Right ventricle myocardium inferior (tissue), 1 donor: ENCODE results near the gene TESPA1. TPM values are rescaled to one million over a fixed set of nuclear protein-coding genes. Genes with fewer than 3 reads are reported as not detected.
A peak's percentile ranks its signal among the peaks of the same experiment; 100 is the strongest.

Source experiments
- ATAC-seq: fragments of 200-7000 bp; cut with Tn5 transposase; one replicate; pipeline ENCODE4 v1.9.1; 2020; ENCODE audit warnings: mild to moderate bottlenecking, moderate library complexity
- DNase-seq: peaks from one replicate; pipeline ENCODE4 v3.0.0; 2021; ENCODE audit errors: missing footprints
- intact Hi-C: fragments of 100-400 bp; cut with DNase I; formaldehyde crosslinking; loops from one replicate; pipeline ENCODE4 v1.11.0; 2022
- long read RNA-seq: library from polyadenylated mRNA; unstranded; transcript quantifications from one replicate; pipeline ENCODE4 v2.0.0, GENCODE V29; 2021
- total RNA-seq: library from RNA; stranded (reverse); fragmentation: NEBNext Ultra II Directional; extraction: Animal tissue kit (Norgen Biotek cat#: 25700); gene quantifications from one replicate; pipeline ENCODE4 v1.2.1, GENCODE V29; 2021
- donor health status: DM: no; HTN: yes; CAD: no; lungs with severe emphysema.

TESPA1 gene, protein sequence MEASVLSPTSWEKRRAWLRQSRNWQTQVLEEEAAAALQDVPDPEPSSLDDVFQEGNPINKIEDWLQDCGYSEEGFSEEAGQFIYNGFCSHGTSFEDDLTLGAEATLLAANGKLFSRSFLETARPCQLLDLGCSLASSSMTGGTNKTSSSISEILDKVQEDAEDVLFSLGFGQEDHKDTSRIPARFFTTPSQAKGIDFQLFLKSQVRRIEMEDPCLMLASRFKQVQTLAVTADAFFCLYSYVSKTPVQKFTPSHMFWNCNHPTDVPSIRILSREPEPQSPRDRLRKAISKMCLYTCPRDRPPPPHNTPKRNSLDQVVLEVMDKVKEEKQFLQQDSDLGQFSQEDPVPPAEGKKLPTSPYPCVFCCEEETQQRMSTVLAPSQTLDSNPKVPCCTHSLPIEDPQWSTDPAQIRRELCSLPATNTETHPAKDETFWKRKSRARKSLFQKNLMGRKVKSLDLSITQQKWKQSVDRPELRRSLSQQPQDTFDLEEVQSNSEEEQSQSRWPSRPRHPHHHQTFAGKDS
- 0.70 TPM for total RNA-seq
- long read RNA-seq: 0 reads

DNA sequence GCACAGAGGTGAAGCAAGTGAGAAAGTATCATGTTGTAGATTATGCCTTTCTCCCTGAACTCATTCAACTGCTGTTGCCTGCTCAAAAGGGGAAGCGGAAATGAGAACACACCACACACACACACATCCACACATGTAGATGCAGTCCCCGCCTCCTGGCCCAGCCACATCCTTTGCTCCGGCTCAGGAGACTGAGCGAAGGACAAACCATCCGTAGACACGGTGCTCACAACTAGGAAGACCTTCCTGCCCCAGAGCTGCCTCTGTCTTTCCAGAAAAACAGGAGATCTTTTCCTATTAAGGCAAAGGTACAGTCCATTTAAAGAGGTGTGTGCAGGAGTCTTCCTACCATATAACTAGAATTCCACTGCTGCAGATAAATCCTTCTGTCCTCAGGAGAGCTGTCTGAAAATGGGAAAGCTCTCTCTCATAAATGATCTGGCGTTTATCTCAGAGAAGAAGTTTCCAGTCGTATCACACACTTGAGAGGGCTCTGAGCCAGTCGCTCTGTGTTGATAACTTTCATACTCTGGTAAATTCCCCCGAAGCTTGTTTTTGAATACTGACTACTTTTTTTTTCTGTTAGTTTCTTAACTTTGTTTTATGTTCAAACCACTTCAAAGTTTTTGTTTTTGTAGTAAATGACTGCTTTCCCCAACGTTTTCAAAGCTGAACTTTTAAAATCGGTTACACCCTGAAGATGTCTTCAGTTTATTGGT is at the start of gene TESPA1:
Gene TESPA1 (minus strand): TSS at position 105 of the 719 bp plus-strand sequence. CDS start 10,200 bp downstream, outside the sequence.
- DNase-seq: peak; percentile 84
- peak; percentile 75 for ATAC-seq
- intact Hi-C loops: no loop called here

DNA sequence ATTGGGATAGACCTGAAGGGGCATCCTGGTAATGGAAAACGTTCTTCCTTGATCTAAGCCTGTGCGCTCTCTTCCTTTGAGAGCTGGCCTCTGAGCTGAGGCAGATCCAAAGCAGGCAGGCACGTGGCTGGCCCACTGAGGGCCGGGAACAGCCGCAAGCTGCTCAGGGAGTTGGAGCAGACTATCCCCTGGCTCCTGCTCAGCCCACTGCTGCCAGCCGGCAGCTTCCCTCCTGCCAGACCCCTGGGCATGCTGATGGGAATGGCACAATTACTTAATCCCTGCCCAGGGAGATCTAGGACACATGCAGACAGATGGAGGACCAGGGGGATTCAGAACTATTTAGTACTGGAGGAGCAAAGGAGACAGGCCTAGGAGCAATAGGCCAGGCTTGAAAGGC is 49.7 kb upstream of the TESPA1 start:
- no peak for DNase-seq
- no peak for ATAC-seq
- intact Hi-C loops: no loop called here

DNA sequence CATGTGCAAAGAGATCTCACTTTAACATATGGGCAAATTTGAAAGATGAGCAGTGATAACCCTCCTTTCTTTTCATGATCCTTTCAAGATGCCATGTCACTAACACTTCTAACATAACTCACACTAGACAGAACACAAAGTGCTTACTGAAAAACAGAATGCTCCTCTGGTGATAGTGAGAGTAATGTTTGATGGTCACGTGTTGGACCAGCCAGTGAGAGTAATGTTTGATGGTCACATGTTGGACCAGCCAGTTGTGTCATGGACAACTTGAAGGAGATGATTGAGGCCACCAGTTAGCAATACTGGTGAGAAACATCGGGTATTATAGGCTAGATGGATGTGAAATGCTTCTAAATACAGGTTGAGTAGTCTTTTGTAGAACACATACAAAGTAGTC is 40.9 kb upstream of the TESPA1 start:
- no peak for DNase-seq
- ATAC-seq: no peak
- intact Hi-C loops: no loop called here

DNA sequence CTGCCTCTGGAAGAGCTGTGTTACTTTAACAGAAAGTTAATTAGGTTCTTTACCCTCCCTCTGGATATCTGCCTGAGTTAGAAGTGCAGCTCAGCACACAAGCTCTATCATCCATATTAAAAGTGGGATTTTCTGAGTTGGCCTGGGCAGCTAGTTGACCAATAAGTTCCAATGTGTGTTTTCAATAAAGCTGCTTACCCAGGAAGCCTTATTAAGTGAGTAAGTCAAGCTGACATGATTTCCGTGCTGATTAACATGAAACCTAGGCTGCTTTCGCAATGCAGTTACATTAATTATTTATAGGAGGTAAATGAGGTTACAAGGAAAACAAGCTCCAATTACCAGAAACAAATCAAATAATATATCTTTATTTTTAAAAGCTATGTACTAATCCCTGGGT is 40.0 kb upstream of the TESPA1 start:
- intact Hi-C loops: no loop called here
- ATAC-seq: no peak

DNA sequence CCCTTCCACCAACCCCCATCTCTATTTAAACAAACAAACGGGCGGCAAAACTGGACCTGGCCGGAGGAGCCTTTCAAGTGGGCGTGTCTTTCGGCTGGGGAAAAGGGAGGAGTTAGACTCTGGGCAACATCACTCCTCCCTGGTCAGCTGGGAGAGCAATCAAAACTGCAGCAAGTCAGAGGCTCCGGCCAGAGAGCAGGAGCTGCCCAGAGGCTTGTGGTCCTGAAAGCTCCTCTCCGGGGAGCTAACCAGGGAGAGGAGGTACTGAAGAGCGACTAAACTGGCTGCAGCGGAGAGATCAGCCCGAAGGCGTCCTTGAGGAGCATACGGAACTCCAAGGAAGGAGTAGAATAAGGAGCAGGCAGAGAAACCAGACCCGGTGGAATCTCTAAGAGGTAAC is 35.2 kb upstream of the TESPA1 start, which contains the start of gene NEUROD4:
Gene NEUROD4 (plus strand): TSS at position 191 of the 400 bp plus-strand sequence. CDS start 6,466 bp downstream, outside the sequence.
- ATAC-seq: peak; percentile 72
- intact Hi-C loops: no loop called here

More for the DNA sequence above, 40.0 kb upstream of the TESPA1 start:
- DNase-seq: no peak

DNA sequence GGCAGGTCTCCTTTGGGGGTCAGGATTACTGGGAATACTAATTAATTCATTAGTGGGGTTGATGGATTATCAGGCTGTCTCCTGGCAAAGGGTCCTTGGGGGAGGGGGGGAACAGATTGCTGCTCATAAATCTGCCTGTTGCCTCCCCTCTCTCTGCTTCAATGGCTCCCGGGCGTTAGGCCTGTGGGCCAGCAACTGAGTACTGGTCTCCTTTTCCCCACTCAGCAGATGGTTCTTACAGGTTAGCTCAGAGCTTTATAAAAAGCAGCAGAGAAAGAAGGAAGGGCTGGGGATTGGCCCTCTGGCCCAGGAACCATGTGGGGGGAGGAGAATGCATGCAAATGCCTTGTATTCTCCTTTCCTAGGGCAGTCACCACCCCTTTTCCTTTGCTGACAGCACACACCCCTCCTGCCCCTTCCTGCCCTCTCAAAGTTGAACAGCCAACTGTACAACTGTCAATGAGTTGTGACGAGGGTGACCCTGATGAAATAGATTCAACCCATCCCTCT is 32.9 kb upstream of the TESPA1 start:
- no peak for ATAC-seq
- intact Hi-C loops: no loop called here

More for the DNA sequence above, 35.2 kb upstream of the TESPA1 start, which contains the start of gene NEUROD4:
- DNase-seq: no peak

DNA sequence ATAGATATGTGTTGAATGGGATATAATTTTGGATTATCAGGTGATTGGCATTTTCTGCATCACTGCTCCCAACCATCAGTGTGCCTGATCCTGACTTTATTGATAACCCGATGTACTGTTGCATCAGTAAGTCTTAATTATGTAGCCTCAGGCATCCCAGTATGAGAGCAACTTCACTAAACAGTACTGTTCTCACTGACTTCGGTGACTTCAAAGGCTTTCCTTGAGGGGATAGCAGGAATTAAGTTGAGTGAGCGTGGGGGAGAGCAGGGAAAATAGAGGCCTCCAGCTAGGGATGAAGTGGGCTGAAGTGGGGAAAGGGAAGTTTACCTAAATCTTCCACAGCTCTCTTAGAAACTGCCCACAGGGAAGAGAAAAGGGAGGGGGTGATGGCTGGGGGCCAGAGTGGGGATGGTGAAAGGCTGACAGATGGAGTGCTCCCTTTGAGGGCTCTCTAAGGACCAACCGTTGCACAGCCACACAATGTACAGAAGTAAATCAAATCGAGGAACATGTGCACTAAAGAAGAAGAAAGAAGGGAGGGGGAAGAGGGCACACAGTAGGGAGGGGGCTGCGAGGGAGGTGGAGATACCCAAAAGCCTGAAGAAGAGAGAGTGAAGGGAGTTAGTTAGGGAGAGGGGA is 24.5 kb upstream of the TESPA1 start:
- intact Hi-C loops: no loop called here
- DNase-seq (no peak), ATAC-seq (no peak)

More for the DNA sequence above, 32.9 kb upstream of the TESPA1 start:
- DNase-seq: no peak

DNA sequence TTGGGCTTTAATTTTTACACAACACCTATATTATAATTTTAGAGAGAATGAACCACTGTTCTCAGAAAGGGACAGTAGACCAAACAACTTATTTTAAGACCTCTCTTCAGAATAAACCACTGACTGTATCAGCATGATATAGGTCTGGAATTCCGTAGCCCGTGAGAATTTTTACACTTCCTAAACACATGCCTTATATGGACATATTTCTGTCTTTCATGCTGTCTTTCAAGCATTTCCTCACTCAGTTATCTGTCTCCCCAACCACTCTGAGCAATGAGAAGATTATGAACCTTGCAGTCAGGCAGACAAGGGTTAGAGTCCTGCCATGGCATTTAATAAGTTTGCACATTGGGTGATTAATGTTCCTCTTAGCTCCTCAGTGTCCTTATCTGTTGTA is 17.8 kb upstream of the TESPA1 start:
- DNase-seq (no peak), ATAC-seq (no peak)
- intact Hi-C loops: no loop called here

DNA sequence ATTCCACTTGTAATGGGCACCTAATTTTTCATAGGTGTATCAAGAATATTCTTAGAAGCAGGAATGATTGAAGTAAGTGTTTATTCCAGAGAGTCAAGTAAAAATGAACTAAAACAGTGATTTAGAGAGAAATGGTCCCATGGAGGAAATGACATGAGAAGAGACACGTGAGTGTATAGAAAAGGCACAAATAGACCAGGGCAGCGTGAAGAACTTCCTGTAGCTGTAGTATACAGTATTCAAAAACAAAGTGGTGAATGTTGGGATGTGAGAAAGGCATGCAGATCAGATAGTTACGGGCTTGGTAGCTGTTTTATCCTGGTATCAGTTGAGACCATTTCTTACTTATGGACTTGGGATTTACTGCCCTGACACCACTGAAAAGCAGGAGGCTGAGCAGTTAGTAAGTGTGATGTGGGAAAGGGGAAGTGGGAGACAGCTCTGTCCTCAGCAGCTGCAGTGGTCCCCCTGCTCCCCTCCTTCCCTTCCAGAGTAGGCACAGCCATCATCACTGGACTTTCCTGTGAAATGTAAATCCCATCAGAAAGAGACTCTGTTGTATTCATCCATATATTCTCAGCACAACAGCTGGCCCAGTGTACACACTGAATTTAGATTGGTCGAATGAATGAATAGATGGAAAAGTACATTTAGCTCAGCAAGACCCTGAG is 16.8 kb upstream of the TESPA1 start:
- intact Hi-C loops: no loop called here
- ATAC-seq (no peak), DNase-seq (no peak)

DNA sequence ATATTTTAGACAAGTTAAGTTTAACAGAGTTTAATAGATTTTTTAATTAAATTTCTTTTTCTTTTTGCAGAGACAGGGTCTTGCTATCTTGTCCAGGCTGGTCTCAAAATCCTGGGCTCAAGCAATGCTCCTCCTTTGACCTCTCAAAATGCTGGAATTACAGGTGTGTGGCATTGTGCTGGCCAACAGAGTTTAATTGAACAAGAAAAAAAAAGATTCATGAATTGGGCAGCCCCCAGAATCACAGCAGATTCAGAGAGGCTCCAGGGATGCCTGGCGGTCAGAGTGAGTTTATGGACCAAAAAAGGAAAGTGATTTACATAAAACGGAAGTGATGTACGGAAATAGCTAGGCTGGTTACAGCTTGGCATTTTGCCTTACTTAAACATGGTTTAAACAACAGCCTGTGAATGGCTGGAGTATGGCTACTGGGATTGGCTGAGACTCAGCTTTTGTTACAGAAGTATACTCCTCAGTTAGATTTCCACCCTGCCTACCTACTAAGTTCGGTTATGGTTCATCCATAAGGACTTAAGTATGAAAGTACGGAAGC is 14.5 kb upstream of the TESPA1 start:
- no peak for ATAC-seq
- no peak for DNase-seq
- intact Hi-C loops: loop anchor here (10.0 kb wide), 1 partner anchor 616 kb away; no protein-coding TSS in a partner anchor

DNA sequence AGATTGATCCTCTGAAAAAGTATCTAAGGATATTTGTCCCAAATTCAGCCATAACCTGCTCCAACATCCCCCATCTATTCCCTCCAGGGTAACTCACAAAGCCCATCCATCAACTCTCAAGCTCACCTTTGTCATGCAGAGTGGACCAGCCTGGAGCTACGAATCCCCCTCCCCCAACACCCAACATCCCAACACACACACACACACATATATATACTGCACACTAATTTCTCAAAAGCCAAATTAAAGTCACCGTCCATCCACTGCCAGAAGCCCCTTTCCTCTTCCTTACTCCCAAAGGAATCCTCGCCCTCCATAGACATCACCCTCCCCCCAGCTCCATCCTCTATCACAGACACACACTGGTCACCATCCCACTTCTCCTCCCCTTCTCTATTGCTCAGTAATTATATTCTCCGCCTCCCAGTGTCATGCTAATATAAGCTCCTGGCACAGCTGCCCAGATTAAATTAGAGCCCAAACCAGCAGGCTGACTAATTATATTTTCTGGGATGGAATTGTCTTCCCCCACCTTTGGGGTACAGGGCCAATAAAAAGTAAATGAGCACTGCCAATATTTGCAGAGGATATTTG is 13.5 kb upstream of the TESPA1 start:
- intact Hi-C loops: loop anchor here (10.0 kb wide), 1 partner anchor 617 kb away; no protein-coding TSS in a partner anchor
- ATAC-seq (no peak), DNase-seq (no peak)

DNA sequence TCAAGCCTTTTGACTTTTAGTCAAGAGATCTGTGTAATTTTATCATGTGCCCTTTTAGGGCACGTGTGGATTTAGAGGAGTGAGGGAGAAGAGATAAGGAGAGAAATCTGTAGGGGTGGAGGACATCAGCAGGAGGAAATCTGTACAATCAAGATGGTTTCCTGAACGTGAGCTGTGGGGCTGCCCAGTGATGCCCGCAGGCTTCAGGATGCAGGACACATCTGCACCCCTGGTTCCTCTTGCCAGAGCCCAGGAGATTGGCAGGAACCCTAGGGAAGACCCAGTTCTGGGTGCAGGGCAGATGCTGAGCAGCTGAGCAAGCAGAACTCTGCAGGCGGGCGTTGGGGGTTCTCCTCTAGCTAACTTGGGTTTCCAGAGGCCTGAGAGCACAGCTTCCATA is 11.6 kb upstream of the TESPA1 start:
- DNase-seq: no peak
- intact Hi-C loops: loop anchor here (10.0 kb wide), 1 partner anchor 619 kb away; no protein-coding TSS in a partner anchor
- ATAC-seq: no peak

DNA sequence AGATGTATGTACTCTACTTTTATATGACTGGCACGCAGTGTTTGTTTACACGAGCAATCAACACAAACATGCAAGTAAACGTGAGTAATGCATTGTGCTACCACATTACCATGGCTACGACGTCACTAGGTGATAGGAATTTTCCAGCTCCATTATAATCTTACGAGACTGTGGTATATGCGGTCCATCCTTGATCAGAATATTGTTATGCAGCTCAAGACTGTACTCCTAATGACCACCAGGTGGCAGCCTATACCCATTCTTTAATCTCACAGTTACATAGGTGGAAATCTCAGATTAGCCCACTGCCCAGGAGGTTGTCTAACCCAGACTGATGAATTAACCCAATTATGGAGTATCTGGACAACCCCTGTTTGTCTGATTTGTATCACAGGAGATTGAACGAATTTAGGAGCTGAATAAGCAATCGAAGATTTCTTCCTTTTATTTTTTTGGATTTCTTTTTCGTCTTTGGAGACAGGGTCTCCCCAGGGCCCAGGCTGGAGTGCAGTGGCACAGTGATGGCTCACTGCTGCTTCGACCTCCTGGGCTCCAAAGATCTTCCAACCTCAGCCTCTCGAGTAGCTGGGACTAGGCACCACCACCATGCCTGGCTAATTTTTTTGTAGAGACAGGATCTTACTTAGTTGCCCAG is 8.7 kb upstream of the TESPA1 start:
- ATAC-seq: peak; percentile 53
- intact Hi-C loops: loop anchor here (2.0 to 10.0 kb wide), 2 partner anchors 79 to 621 kb away; no protein-coding TSS in a partner anchor

DNA sequence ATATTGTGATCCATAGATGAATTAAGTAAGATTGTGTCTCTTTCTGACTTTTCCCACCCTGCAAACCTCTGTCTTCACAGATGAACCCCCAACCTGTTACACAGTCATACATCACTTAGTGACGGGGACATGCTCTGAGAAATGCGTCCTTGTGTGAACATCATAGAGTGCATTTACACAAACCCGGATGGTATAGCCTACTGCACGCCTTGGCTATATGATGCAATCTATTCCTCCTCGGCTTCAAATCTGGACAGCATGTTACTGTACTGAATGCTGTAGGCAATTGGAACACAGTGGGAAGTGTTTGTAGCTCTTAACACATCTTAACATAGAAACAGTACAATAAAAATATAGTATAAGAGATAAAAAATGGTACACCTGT is 7.4 kb upstream of the TESPA1 start:
- intact Hi-C loops: loop anchor here (2.0 to 10.0 kb wide), 2 partner anchors 81 to 623 kb away; no protein-coding TSS in a partner anchor
- ATAC-seq: no peak
- DNase-seq: no peak

More for the DNA sequence above, 8.7 kb upstream of the TESPA1 start:
- DNase-seq: no peak

DNA sequence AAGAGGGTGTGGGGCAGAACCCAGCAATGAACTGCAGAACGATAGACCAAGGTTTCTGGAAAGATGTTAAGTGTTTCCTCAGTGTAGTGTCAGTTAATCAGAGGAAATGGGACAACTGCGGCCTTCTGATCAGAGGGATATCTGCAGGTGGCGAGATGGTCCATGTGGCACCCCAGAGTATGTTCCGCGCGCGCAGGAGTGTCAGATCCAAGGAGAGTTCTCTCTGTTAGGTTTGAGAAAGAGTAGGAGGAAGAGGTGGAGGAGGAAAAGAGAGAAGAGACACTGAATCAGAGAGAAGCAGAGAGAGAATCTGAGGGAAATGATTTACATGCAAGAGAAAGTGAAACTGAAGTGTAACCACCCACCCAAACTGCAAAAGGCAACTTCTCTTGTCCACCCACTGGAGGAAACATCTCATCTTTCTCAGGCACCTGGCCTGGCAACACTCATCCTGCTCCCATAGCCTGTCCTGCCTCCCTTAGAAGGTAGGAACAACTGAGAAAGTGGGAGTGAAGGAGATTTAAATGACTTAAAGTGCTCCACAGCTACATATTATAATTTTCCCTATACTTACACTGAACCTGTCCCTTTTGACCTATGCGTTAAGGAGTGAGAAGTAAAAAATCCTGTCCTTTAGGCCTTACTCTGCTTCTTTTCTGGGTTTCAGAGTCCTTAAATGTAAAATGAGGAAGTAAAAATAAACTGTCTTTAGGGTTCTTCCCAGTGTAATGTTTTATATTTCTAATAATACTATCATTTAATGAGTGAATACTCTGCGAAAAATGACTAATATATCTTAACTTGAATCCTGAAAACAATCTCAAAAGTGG is 6.8 kb upstream of the TESPA1 start:
- ATAC-seq (no peak), DNase-seq (no peak)
- intact Hi-C loops: loop anchor here (10.0 kb wide), 1 partner anchor 623 kb away; no protein-coding TSS in a partner anchor

DNA sequence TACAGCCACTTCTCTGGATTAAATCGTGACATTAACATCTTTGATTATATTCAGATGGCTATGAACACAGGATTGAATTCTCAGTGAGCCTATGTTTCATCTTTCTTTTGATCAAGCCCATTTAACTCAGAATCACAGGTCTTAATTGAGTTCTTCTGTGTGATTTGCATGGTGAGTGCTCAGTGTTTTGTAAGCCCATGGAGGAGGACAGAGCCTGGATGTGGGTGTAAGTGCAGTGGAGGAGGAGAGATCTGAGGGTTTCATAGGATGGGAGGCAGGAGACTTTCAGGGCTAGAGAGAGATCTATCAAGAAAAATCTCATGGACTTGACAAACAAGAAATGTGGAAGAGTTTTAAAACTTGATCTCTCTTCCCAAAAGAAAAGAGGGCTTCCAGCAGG is 5.3 kb upstream of the TESPA1 start:
- DNase-seq (no peak), ATAC-seq (no peak)
- intact Hi-C loops: loop anchor here (10.0 kb wide), 1 partner anchor 625 kb away; no protein-coding TSS in a partner anchor
